HG03457 (cell line): ENCODE measurements around the gene ARSD.
"Not testable (repeated sequence)": the region's sequence is repeated elsewhere in the genome, so short reads cannot be mapped to it uniquely, and the experiment has no call there.

Source experiments
- ATAC-seq: cut with Tn5 transposase; IDR thresholded peaks from one replicate; pipeline ENCODE4 v1.9.1; 2021; ENCODE audit warnings: moderate number of reproducible peaks; ENCODE audit not compliant: unreplicated experiment

The ARSD gene, protein sequence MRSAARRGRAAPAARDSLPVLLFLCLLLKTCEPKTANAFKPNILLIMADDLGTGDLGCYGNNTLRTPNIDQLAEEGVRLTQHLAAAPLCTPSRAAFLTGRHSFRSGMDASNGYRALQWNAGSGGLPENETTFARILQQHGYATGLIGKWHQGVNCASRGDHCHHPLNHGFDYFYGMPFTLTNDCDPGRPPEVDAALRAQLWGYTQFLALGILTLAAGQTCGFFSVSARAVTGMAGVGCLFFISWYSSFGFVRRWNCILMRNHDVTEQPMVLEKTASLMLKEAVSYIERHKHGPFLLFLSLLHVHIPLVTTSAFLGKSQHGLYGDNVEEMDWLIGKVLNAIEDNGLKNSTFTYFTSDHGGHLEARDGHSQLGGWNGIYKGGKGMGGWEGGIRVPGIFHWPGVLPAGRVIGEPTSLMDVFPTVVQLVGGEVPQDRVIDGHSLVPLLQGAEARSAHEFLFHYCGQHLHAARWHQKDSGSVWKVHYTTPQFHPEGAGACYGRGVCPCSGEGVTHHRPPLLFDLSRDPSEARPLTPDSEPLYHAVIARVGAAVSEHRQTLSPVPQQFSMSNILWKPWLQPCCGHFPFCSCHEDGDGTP

DNA sequence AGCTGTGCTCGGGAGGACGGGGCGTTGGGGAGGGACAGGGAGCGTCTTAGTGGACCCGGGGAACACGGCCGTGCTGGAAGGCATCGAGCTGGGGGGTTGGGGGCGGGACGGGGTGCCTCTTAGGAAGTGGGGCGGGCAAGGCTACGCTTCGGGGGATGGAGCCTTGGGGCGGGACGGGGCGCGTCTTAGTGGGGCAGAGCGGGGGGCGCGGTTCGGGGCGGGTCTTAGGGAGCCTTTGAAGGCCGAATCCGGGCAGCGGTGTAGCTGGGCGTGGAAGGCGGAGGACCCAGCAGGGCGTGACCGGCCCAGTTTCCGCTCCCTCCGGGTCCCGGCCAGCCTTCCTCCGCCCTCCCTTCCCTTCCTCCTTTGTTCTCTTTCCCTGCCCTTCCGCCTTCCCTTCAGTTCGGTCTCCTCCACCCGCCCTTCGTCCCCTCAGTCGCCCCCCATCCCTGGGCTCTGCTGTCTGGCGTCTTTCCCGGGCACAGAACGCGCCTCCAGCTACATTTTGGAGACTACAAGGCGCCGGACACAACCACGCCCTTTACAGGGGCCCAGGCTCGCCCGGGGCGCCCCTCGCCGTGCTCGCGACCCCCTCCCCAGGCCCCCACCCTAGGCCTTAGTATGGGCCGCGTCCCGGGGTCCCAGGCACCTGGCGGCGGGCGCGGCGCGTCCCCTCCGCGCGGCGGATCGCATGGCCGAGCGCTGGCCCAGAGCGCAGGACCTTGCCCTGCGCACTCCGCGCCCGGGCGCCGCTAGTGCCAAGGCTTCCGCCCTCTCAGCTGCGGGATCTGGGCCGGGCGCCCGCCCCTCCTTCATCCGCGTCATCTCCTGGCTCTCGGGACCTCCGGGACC is at the start of gene ARSD:
Gene ARSD (minus strand): TSS at position 757 of the 852 bp plus-strand sequence. CDS start 64 bp downstream, at position 693.
- ATAC-seq = peak; percentile 84

DNA sequence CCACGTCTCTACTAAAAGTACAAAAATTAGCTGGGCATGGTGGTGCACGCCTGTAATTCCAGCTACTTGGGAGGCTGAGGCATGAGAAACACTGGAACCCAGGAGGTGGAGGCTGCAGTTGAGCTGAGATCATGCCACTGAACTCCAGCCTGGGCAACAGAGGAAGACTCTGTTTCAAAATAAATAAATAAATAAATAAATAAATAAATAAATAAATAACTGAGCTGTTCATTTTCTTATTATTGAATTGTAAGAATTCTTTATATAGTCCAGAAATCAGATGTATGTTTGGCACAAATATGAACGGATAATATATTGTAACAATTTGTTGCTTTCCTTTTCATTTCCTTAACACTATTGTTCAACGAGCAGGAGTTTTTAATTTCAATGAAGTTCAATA is 49.5 kb upstream of the ARSD start:
- not testable (repeated sequence) for ATAC-seq

DNA sequence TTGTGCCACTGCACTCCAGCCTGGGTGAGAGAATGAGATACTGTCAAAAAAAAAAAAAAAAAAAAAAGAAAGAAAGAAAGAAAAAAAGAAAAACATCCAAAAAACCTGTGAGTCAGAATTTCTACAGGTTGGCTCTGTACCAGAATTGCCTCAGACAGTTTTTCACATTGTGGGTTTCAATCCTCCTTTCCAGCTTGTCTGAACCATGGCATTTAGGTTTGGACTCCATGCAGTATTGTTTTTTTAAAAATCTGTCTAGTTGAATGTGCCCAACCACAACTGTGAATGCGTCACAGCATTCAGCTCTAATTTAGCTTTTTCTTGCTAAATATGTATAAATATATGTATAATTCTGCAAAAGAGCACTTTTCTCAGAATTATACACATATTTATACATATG is 45.8 kb upstream of the ARSD start:
- ATAC-seq = no peak

DNA sequence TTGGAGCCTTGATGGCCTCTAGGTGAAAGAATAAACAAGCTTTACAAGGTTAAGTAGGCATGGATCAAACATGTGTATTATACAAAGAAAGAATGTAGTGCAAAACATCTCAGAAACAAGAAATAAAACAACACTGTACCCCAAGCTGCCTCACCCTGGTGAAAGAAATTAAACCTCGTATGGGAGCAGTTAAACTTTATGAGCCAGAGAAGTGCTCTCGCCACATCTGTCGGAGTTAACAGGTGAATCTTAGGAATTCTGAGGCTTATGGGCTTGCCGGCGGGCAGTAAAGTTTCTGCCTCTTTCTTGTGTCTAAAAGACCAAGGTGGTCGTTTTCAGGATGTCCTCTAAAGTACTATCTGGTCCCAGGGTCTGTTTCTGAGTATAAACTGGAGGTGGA is 43.3 kb upstream of the ARSD start:
- no peak for ATAC-seq

DNA sequence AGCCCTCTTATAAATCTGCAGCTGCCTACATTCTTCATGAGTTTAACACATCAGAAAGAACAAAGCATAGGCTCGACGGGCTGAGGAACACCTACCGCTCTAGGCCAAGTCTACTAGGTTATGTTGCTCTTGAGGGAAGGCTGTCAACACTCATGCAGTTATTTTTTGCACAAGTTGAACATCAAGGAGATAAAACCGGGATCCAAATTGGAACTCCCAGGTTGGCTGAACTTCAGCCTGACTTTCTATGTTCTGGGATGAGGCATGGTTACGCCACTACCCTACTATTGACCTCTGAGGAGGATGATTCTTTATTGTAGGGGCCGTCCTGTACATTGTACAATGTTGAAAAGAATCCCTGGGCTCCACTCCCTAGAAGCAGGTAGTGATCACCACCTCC is 39.9 kb upstream of the ARSD start:
- no peak for ATAC-seq

DNA sequence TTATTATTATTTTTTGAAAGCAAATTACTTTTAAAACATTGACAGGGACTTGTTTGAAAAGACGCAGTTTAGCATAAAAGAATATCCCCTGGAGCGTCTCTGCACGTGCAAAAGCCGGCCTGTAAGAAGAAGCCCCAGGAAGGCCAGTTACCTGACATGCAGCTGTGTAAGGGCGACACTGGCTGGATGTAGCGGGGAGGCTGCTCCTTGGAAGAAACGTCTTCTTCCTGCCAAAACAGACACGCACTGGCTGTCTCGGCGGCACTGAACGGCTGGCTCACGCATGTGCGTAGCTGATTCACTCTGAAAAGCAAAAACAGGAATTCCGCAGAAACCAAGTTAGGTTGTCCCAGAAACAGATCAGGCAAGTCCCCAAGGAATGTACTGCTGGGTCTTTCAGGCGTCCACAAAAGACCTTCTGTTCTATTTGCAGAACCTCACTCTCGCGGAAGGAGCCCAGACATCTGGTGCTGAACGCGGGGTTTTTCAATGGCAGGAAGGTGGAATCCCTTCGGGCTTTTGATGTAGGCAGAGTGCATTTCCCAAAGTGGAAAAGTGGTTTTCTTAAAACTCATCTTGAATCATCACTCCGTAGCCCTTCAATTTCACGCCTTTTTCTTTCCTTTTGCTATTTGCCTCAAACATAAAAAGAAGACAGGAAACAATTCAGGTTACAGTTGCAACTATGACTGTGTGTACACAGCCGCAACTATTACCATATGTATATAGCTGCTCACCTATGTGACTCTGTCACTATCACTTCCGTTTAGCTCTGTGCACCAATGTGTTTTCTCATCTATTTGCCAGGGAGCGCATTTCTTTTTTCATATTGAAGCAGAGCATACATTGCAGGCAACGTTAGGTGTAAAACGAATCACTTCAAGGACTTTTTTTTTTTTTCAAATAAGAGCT is 39.1 kb upstream of the ARSD start:
- no peak for ATAC-seq

DNA sequence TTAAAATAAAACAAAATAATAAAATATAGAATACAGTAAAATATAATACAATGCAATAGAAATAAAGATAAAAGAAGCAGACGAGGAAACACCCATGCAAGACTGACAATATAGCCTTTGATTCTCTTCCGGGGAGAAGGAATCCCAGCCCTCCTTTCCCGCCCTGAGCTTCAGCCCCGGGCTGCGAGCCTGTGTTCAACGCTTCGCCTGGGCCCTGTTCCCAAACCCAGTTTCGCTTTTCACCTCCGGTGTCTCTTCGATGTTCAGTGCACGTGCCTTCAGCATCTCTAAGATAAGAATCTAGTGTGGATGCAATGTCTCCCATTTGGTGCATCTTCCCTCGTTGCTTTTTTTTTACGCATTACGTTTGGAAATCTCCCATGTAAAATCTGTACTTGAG is 38.4 kb upstream of the ARSD start:
- ATAC-seq = no peak

DNA sequence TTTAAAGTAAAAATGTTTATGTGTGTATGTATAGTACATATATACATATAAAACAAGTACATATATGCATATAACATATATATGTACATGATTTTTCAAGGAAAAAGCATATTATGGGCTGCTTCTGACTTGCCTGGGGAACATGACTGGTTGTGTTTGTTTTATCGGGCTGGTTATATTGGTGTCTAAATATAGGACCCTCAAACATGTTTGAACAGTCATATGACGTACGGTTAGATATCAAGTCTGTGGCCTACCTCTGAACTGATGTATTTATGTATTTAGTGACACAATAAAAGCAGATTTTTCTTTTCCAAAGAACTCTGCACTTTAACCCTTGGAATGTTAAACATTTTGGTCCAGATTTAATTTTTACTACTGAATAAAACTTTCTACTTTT is 37.9 kb upstream of the ARSD start:
- ATAC-seq = no peak

DNA sequence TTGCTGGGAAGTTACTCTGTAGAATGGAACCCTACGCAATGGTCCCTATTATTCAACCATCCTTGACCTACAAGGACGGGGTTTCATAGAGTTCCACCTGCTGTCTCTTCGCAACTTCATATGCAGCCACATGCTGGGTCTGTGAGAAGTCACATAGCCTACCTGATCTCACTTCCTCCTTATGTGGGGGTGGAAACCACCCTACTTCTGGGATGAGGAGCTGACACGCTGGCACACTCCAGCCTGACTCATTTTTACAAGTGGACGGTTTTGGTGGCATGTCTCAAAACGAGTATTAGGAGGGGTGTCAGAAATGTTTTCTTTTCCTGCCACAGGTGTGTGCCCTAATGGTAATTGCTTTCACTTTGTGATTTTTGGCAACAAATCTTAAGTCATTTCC is 36.8 kb upstream of the ARSD start:
- ATAC-seq = peak; percentile 61

DNA sequence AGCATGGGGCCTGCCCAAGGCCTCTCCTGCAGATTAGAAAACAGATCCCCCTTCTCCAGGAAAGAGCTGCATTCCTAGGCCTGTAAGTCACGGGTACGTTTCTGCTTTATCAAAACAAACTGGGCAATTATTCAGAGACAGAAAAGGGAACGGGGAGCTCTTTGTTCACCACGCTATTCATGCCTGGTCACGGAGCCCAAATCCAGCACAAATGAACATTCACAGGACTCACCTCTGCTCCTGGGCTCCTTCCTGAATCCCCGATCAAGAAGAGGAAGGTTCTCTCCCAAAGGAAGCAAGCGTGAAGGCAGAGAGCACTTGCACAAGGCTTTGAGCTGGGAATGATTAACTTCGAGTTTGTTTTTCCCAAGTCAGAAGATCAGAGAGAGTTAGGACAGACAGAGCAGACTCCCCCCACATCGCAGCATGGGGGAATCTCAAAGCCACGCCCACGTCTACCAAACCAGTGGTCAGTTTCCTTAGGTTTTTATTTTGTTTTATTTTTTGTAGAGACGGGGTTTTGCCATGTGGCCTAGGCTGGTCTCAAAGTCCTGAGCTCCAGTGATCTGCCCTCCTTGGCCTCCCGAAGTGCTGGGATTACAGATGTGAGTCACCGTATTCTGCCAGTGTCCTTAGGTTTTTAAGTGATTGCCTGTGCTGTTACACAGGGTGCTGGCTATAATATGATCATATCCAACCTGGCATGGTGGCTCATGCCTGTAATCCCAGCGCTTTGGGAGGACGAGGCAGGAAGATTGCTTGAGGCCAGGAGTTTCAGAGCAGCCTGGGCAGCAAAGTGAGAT is 35.1 kb upstream of the ARSD start:
- ATAC-seq = not testable (repeated sequence)

DNA sequence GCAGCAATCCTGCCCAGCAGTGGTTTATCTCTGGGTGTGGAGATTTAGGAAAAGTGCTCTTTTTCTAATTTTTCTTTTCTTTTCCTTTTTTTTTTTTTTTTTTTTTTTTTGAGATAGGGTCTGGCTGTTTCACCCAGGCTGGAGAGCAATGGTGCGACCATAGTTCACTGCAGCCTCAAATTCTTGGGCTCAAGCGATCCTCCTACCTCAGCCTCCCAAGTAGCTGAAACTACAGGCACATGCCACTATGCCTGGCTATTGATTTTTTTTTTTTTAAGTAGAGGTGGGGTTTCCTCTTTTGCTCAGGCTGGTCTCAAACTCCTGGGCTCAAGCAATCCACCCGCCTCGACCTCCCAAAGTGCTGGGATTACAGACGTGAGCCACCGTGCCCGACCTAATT is 34.3 kb upstream of the ARSD start:
- not testable (repeated sequence) for ATAC-seq

DNA sequence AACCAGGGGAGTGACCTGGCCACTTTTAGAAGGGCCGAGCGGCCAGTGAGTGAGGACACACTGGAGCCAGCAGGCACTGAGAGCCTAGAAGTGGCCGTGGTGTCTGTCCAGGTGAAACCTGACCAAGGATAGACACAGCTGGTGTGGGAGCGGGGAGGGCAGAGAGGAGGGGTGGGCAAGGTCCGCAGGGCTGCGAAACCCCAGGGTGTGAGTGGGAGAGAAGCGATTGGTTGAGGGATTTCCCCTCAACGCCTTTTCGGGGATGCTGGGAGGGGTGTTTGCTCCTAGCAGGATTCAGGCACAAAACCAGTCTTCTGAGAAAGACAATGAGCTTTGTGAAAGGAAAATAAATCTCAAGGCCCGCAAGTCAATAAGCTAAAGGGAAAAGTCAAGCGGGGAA is 33.2 kb upstream of the ARSD start:
- no peak for ATAC-seq

DNA sequence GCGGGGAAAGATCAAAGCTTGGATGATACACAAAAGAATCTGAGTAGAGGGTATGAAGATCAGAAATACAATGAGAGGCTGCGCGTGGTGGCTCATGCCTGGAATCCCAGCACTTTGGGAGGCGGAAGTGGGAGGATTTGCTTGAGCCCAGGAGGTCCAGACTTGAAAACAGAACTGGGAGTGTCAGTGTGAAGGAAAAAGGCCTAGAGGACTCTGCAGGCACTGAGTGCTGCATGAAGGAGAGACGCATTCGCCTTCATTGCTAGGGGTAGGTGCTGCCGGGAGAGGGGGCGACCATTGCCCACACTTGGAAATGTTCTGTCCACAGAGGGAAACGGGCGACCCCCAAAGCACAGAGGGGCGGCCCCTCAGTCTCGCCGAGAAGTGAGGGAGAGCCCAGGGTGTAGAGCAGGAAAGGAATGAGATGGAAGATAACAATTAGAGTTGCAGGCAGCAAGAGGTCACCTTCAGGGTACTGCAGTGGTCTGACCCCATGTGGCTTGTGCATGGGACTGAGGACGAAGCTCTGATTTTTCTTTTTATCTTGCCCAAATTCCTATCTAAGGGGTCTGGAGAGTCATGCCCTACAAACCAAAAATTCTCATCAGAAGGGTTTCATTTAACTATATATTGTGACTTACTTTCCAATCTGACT is 31.8 kb upstream of the ARSD start:
- ATAC-seq = no peak

DNA sequence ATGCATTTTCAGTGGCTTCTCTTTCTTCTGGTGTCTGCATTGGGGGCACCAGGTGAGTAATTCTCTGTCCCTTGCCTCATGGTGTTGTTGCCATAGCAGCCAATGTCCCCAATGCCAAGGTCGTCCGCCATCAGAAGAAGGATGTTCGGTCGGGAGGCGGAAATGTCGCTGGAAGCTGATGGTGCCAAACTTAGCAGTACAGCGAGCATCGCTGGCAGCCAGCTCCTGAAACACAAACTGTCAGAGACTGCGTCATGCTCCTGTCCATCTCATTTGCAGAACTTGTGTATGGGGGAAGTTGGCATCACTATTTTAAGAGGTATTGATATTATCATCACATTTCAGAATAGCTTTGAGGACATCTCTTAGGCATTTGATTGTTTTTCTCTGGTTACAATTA is 29.1 kb upstream of the ARSD start:
- ATAC-seq = no peak

DNA sequence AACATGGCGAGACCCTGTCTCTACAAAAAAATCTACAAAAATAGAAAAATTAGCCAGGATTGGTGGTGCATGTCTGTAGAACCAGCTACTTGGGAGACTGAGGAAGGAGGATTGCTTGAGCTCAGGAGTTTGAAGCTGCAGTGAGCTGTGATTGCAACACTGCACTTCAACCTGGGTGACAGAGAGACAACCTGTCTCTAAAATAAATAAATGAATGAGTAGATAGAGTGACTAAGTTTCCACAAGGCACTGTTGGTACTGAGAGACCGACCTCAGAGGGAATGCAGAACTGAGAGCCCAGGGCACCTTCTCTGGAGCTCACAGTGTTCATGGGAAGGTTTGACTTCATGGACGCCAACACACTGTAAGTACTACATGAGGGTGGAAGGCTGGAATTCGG is 26.7 kb upstream of the ARSD start:
- ATAC-seq = no peak

DNA sequence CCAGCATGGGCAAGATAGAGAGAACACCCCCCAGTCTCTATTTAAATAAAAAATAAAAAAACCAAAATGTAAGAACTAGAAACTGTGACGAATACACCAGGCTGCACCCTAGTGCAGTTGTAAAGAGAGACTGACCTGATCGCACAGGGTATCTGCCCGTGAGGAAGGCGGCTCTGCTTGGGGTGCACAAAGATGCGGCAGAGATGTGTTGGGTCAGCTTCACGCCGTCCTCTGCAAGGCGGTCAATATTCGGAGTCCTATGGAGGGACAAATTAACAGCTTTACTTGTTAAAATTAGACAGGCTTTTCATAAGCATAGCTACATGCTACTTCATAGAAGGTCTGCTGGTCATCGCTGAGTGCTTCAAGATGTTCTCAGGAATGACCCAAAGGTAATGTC is 26.1 kb upstream of the ARSD start:
- no peak for ATAC-seq

DNA sequence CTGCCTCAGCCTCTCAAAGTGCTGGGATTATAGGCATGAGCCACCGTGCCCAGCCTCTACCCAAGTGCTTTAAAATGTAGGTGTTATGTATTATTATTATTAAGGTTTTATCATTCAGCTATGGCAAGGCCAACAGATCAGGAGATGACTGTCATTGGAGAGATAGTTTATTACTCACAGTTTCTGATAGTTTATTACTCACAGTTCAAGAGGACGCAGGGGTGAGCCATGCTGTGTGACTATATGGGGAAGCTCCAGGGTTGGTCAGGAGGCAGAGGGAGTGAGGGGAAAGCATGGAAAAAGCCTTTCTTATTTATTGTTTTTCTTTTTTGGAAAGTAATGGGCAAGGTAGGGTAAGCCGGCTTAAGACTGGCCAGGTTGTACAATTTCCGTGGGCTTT is 25.4 kb upstream of the ARSD start:
- no peak for ATAC-seq

DNA sequence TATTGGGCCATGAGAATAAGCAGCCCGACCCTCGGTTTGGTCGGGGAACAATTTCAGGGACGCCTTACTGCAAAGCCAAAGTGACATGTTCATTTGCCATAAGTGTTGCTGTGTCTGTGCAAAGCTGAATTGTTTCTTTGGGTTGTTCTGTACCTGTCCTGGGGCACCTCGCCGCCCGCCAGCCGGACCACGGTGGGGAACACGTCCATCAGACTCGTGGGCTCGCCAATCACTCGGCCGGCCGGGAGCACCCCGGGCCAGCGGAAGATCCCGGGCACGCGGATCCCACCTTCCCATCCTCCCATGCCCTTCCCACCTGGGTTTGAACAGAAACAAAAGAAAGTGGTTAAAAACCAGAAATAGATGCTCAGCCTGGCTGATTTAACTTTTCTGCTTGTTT is 8.8 kb upstream of the ARSD start:
- ATAC-seq = not testable (repeated sequence)
